Germinal center (tissue), 1 donor: Measurements from ENCODE around the gene SRGAP1.

Experiments used
- DNase-seq: peaks from one replicate; pipeline ENCODE4 v3.0.0; 2012; ENCODE audit warnings: mixed read lengths, low spot score

The SRGAP1 gene

GRCh38 chr12:63966606-63966975 lies 122.1 kb downstream of the SRGAP1 start:
- DNase-seq = no peak

- no peak for DNase-seq
These were observed 123.1 kb downstream of the SRGAP1 start for GRCh38 chr12:63967358-63968145.

DNA sequence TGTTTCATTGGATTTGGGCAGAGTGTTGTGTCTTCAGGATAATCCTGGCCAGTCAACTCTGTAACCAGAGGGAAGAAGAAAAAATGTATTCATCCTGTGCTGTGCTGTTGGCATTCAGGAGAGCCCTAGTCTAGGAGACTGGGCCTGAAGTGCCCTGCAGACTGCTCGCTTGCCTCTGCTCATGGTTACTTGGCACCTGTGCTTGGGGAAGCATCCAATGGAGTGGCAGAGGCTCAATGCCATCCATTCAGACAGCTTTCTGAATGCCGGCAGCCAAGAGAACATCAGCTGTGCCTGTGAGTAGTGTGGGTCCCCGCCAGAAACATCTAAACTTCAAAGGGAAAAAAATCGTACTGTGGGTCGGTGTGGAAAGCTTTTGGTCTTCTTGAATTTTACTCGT lies 124.2 kb downstream of the SRGAP1 start:
- no peak for DNase-seq

DNA sequence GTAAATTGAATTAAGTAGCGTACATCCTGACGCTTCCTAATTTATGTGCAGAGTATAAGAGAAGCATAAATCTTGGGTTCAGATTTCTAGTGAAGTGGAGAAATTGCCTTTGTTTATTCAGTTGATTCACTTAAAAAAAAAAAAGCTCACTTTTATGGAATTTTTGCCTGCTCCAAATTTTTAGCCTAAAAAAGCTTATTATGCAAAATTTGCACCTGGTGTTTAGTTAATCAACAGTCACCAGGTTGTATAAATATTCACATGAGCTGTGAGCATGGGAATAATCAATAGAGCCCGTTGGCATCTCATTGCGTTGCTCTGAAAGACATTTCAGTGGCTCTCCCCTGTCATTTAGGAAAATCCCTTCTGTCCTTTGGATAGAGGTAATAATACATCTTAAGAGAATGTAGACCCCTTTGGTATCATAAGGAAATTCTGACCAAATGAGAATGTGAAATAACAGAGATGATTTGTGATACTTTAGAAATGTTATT lies 132.4 kb downstream of the SRGAP1 start:
- no peak for DNase-seq

DNA sequence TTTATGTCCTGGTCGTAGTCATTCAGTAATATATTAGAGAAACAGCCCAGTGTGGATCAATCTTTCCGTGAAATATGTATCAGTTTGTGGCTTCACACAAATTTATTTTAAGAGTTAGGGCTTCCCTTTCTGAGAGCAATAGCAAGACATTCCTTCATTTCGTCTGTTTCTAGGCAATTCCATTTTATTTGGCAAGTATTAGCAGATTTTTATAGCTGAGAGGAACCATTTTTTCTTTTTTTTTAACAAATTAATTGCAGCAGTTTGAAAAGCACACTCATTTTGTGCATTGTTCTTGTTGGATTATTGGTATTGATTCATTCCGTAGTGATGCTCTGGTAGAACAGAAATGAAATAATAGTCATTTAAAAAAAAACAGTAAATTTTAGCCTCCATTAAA lies 132.9 kb downstream of the SRGAP1 start:
- DNase-seq = no peak

DNA sequence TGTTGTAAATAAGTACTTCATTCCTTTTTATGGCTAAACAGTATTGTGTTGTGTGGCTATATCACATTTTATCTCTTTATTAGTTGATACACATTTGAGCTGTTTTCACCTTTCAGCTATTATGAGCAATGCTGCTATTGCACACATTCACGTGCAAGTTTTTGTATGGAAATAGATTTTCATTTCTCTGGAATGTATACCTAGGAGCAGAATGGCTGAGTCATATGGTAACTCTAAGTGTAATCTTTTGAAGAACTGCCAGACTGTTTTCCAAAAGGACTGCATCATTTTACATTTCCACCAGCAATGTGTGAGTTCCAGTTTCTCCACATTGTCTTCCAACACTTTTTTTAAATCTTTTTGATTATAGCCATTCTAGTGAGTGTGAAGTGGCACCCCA lies 134.0 kb downstream of the SRGAP1 start:
- no peak for DNase-seq

DNA sequence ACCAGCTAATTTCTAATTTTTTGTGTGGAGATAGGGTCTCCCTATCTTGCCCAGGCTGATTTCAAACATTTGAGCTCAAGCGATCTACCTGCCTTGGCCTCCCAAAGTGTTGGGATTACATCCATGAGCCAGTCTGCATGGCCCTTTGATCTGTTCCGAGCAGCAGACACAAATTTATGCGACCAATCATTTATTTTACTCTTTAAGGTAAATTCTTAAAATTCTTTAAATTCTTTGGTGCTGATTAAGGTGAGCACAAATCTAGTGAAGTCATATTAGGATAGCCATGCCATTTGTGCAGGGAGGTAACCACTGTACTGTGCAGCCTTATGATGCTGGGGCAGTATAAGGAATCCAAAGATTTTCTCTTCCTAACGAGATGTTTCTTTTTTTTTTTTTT lies 135.7 kb downstream of the SRGAP1 start:
- DNase-seq = no peak

DNA sequence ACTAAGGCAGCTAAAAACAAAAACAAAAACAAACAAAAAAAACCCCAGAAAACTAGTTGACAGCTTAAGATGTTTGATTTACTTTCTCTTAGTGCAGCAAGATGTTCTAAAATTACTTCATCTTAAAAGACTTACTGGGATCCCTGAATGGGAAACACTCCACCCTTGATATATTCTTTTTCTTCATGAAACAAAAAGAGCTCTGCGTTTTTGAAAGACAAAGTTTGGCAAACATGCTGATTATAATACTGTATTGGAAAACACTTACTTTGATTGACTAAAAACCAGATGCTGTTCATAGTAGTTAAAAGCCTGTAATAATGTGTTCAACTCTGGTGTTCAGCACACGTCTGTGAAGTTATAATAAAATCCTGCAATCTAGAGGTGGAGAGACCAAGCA lies 136.8 kb downstream of the SRGAP1 start:
- DNase-seq = no peak

DNA sequence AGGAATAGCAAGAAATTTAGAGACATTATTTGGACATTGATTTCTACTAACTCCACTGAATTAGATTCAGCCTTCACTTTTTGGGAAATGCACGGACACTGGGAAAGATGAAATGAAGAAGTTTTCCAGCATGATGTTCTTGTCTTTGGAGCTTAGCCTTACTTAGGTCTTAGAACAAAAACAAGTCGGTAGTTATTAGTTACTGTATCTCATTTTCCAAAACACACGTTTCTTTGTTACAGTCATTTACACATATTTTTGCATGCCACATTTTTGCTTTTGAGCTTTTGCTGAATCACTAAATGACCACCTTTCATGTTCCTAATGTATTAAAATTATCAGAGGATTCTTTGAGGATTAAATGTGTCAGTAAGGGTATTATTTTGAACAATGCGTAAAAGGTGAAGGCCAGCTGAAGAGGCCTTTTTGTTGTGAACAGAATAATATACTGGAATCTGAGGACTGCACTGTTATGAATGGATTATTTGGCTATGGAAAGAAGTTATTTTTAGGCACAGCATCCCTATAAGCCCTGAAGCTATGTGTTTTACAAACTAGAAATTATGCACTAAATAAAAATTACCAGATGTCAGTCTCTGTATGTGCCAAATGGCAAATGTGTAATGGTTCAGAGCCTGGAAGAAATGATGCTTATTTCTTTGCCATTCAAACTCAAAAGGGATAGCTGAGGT lies 138.2 kb downstream of the SRGAP1 start:
- no peak for DNase-seq

- DNase-seq = no peak
These were observed 141.0 kb downstream of the SRGAP1 start for GRCh38 chr12:63985456-63985855.

DNA sequence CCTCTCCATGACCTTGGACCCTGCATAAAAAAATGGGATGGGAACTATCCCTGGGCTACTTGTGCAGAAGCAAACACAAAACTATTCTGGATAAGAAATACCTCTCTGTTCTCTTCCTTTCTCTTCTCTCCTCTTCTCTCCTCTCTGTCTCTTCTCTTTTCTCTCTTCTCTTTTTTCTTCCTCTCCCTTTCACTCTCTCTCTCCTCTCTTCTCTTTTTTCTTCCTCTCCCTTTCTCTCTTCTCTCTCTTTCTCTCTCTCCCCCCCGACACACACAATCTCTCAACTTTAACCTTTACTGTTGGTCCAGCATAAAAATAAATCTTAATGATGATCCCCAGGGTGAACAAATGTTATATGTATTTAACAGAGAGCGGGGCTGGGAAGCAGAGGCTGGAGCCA lies 141.4 kb downstream of the SRGAP1 start:
- DNase-seq = no peak

DNA sequence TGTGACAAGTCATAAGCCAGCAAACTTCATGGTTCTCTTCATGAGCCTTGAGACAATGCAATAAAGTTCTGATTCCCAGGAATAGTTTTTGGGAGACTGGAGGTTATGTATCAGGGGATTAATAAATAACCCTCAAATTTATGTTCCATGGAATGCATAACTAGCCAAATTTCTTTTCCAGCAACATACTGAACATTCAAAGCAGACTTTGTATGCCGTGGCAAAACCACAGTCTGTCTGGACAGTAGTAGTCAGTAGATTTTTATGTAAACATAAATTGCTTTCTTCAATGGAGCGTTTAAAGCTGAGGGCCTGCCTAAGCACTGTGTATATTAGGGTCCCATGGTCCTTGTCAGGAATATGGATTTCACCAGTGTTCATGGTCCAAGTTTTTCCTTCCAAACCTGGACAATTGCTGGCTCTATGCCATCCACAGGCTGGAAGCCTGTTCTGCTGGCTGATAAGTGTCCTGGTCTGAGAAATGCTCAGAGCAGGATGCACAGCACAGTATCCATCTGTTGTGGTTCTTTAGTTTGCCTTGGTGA lies 144.9 kb downstream of the SRGAP1 start:
- DNase-seq = no peak

DNA sequence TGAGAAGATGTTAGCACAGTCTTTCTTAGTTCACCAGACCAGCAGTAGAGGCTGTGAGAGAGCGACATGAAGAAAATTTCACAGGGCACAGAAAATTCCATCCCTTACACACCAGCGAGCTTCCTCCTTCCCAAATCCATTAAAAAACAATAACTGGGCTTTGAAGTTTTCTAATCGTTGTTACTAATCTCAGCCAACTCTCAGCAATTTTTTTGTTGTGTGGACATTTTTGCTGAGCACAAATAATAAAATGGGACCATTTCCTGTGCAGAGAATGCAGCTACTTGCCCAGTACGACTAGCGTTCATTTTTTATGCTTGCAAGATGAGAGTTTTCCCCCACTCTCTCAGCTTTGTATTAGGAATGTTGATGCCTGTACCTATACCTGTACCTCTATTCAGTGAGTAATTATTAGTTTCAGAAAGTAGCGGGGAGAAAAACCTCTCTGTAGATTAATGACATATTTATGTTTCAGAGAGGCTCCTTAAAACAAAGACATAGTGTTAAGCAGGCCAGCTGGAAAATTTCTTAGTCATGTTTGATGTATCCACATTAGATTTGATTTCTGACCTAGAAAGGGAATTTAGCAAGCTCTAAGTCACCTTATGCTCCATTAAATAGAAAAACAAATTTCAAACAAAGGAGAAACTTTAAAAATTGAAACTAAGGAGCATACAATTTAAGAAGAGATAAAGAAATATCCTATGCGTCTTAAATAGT lies 146.5 kb downstream of the SRGAP1 start:
- no peak for DNase-seq

DNA sequence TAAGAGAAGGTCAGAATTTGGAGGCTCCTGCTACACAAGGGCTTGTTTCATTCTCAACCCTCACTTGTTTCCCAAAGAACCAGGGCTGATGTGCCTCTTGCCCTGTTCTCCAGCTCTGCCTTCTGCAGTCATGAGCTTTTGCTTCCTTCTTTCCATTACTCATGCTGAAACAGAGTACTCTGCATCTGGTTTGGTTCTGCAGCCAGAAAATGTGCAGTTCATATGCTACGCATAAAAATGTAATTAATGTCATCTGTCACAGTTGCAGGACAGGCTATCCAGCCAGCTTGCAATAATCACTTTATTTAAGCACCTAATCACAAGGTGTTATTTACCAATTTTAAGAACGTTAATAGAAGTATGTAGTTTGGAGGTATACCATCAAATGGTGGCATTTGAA lies 150.2 kb downstream of the SRGAP1 start:
- DNase-seq = no peak

GRCh38 chr12:63995512-63995911 lies 151.0 kb downstream of the SRGAP1 start:
- no peak for DNase-seq

DNA sequence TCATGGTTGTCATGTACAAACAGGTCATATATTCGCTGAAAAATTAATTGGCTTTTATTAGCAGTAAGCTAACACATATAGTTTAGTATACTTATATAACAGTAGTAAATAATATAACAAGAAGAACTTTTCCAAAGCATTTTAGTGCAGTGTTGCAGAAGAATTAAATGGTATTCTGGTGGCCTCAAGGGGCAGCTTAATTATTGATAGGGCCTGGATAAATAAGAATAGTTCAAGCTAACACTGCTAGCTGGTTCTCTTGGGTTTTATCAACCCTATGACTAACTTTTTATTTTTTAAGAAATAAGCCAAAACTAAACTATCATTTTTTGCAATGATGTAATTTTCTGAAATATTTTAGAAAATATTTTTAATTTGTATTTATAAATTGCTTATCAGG lies 152.1 kb downstream of the SRGAP1 start:
- no peak for DNase-seq

DNA sequence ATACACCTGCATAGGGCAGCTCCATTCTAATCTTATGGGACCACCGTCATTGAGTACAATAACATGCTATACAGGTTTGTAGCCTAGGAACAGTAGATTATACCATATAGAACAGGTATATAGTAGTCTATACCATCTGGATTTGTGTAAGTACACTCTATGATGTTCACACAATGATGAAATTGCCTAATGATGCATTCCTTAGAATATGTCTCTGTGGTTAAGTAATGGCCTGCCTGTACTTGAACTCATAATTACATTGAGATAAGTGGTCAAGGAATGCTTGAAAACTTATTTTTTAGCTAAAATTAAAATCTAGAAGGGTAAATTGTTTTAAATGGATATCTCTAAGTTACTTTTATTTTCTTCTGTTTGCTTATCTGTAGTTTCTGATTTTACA lies 152.7 kb downstream of the SRGAP1 start:
- DNase-seq = no peak

DNA sequence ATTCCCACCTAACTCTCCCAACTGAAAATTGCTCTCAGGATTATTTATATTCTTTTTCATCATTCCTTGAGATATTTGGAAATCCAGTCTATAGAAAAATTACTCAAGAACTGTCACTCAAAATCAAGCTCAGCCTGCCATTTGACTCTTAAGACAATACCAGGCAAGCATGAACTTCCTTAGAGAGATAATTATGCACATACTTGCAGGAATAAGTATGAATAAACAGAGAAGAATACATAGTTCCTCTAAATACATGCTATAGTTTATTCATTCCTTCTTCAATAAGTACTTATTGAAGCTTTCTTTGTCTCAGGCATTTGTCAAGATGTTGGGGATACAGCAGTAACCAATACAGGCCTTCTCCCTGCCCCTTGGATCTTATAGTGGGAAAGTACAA lies 154.1 kb downstream of the SRGAP1 start:
- DNase-seq = no peak

DNA sequence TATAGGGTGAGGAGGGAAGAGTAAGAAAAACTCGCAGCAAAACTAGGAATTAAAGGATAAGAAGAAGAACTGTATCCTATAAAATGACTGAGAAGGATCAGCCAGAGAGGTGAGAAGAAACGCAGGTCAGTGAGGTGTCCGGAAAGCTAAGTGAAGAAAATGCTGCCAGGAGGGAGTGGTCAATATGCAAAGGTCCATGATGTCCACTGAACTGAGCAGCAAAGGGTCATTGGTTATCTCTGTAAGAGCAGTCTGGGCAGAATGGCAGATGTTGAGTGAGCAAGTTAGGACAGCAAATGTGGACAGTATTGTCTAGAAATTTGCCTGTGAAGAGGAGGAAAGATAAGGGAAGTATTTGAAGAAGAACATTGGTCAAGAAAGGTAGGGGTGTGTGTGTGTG lies 155.4 kb downstream of the SRGAP1 start:
- no peak for DNase-seq

GRCh38 chr12:64001439-64001838 lies 156.9 kb downstream of the SRGAP1 start:
- no peak for DNase-seq

GRCh38 chr12:64004641-64005040 lies 160.1 kb downstream of the SRGAP1 start:
- no peak for DNase-seq

DNA sequence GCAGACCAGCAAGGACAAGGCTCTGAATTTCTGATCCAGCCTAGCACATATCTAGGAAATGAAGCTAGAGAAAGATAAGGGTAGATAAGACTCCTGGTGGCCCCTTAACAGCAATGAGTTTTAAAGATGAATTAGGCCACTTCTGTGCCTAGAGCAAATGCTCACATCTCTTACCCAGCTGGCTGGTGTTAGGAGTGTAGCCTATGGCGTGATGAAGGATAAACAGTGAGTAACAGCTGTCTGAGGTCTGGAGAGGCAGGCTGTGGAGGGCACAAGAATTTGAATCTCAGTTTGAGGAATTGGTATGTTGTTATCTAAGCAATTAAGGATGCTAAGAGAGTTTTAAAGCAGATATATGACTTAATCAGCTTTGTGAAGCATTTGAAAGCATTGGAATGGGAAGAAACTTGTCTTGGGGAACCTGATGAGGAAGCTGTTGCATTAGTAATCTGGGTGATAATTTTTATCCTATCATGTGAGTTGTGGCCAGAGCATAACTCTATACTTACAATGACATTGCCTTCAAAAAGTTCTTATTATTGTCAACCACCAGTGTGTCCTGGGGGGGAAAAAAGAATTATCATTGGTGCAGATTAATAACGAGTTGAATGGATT lies 161.8 kb downstream of the SRGAP1 start:
- DNase-seq = no peak
